Stimulated activated CD8-positive, alpha-beta memory T cell treated with anti-CD3 and anti-CD28 coated beads, Interleukin-4, amount 100 ng/mL, for 1 hour (primary cell): Measurements from ENCODE around the gene ATXN10.
"Not testable (repeated sequence)": the region's sequence is repeated elsewhere in the genome, so short reads cannot be mapped to it uniquely, and the experiment has no call there.

Source experiments
- DNase-seq, 2 donors: peaks; one replicate each; pipeline ENCODE4 v3.0.0-alpha.2; 2020; ENCODE audit warnings: low read depth in 2 of 2, low spot score in 1 of 2

The ATXN10 gene

DNA sequence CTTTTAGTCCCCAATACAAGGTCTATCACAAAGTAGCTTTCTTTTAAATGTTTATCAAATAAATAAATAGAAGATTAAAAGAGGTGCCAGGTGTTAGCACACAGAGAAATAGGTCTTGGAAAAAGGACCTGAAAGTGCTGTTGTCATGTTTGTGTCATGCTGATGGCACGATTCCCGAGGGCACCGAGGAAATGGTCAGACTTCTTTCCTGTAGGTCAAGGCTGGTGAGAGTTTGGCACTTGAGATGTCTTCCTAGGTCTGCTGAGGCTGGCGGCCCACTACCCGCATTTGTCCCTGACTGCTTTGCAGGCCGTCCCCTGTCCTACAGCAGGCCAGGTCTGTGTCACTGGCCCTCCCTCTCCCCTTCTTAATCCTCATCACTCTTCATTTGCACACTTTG lies 112.1 kb downstream of the ATXN10 start:
- no peak for DNase-seq

DNA sequence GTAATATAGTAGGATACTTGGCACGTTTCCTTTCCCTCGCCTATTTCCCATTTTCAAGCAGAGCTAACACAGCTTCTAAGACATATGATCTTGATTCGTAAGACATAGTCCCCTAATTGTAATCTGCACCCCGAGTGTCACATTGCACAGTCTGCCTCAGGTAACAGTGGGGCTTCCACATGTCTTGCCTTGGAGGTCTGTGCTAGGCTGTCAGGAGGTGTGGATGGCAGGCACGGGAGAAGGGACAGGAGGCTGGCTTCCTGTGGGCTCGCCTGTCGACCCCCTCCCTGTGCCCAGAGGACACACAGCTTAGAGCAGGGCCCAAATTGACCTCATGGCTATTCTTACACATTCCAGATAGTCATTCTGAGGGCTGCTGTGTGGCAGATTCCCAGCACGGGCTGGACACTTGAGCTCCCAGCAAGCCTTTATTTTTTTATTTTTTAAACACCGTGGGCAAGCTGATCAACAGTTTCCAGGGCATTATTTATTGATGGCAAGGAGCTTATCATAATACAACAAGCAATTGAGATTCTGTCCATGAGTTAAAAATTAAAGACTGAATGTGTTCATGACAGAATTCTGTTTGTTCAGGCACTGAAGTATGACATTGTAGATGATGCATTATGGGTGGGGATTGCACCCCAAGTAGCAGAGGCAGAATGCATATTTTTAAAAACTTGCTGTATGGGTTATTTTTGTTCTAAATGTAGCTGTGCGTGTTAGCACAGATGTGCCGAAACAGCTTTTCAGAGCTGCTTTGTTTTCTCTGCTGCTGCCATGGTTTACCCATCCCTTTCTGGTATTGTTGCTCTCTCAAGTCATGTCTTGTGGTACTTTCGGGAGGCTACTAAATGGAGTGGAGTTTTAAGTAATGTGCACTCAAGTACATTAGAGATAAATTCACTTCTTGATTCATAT lies 113.0 kb downstream of the ATXN10 start:
- no peak for DNase-seq

DNA sequence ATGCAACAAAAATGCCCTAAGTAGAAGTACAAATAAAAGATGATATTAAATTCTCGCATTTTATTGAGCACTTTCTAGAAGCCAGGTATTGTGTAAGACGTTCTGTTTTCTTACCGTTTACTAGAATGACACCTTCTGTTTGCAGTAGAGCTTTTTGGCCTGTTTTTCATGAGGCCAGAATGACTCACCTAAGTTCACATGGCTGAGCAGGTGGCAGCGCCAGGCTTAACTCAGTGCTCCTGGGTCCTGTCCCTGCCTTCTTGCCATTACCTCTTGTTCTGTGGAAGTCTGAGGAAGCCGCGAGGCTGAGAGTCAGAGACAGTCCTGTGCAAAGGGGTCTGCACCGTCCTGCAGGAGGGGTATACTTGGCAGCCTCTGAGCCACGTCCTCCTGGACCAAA lies 113.8 kb downstream of the ATXN10 start:
- no peak for DNase-seq

DNA sequence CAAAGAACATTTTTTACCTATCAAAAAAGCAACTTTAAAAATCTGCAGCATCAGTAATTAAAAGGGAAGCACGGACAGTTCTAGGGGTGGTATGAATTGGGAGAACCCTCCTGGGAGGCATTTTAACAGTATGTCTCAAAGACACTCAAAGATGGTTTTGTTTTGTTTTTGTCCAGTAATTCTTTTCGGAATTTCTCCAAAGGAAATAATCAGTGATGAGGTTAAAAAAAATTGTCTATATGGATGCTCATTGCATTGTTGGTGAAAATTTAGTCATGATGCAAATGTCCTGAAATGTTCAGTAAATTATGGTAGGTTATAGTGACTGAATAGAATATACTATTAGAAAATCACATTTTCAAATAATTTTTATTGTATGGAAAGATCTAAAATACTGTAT lies 115.1 kb downstream of the ATXN10 start:
- no peak for DNase-seq

DNA sequence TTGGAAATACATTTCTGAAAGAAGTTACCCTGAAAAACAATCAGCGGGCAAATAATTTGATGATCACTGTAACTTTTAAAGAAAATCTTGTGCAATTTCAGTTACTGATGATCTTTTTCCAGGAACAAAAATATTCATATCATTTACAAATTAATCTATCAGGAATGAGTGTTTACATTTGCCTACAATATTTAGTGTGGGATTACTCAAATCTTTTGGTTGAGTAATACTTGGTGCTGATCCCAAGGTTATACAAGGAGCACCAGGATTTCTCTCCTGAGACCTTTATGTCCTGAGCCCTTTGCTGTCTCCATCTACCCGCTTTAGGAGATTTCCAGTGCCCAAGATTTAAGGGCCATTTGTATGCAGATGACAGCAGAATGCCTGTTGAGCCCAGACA lies 116.1 kb downstream of the ATXN10 start:
- DNase-seq = no peak

DNA sequence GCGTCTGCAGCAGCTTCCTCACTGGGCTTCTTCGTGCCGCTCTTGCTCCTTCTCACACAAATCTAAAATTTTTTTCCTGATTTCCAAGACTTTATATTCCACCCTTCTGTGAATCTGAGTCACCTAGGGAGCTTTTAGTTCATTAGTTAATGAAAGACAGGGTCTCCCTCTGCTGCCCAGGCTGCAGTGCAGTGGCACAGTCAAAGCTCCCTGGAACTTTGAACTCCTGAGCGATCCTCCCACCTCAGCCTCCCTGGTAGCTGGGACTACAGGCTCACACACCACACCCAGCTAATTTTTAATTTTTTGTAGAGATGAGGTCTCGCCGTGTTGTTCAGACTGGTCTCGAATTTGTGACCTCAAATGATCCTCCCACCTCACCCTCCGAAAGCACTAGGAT lies 116.9 kb downstream of the ATXN10 start:
- no peak for DNase-seq

DNA sequence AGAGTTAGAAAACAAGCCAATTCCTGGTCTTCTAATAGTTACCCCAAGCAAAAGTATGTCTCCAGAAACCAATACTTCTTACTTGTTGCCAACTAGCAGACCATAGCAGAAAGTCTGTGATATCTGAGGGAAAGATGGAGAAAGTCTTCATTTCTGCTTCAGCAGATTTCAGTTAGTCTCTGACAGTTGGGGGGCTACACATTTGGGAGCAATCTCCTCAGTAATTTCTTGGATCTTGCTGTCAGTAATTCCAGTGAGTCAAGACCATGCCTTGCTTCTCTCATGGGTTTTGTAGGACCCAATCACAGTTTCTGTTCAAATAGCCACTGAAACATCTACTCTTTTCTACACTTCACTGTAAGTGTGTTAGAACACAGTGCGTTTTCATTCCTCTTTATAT lies 118.8 kb downstream of the ATXN10 start:
- no peak for DNase-seq

DNA sequence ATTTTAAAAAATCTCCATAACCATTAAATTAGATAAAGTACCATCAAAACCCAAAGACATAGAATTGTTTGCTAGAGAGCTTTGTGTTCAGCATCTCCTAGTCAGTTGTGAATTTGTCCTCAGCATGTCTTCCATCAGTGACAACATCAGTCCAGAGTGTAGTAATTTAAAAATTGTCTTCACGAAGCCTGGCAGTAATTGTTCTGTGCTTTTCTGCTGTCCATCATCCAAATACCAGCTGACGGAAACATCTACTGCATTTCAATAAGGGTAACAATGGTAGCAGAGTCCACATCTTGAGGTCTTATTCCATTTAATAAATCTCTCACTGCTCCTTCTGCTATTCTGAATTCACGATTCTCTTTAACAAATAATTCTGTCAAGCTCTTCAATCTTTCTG lies 121.5 kb downstream of the ATXN10 start:
- no peak for DNase-seq

DNA sequence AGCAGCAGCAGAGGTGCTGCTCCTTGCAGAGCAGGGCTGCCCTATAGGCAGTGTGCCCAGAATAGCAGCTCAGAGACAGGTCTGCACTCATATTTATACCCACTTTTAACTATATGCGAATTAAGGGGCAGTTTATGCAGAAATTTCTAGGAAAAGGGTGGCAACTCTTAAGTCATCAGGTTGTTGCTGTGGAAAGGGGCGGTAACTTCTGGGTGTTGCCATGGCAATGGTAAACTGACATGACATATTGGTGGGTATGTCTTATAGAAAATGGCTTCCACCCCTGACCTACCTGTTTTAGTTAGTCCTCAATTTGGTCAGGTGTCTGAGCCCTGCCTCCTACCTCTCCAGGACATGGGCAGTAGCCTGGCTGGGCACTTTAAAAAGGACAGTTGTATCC lies 122.3 kb downstream of the ATXN10 start:
- DNase-seq = no peak

DNA sequence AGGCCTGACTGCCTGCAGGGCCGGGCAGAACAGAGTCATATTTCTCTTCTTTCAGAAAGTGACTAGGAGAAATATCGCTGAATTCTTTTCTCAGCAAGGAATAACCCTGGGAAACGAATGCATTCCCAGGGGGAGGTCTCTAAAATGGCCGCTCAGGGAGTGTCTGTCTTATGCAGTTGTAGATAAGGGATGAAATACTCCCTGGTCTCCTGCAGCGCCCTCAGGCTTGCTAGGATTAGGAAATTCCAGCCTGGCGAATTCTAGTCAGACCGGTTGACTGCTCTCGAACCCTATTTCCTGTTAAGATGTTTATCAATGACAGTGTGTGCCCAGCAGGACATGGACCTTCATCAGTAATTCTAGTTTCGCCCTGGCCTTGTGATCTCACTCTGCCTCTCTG lies 124.4 kb downstream of the ATXN10 start:
- not testable (repeated sequence) for DNase-seq

DNA sequence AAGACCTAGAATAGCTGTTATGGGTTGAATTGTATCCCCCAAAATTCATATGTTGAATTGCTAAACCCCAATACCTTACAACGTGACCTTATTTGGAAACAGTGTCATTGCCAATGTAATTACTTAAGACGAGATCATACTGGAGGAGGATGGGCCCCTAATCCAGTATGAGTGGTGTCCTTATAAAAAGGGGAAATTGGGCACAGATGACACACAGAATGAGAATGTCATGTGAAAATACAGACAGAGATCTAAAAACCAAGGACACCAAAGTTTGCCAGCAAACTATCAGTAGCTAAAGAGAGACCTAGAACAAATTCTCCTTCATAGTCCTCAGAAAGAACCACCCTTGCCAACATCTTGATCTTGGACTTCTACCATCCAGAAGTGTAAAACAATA lies 127.7 kb downstream of the ATXN10 start:
- no peak for DNase-seq

DNA sequence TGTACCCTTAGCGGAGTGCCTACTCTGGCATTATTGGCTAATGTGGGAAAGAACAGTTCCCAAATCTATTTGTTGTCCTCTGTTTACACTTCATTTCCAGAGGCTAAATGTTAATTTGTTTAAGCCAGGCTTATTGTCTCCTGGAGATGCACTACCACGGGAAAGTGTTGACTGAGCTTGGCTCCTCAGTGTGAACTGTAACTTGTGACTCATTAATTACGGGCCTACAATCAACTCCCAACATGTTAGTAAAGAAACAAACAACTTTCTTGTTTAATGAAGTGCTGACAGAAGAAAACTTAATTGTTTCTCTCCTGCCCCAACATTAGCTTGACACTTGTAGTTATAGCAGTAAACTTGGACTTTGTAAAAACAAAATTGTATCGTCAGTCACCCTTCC lies 130.4 kb downstream of the ATXN10 start:
- no peak for DNase-seq

DNA sequence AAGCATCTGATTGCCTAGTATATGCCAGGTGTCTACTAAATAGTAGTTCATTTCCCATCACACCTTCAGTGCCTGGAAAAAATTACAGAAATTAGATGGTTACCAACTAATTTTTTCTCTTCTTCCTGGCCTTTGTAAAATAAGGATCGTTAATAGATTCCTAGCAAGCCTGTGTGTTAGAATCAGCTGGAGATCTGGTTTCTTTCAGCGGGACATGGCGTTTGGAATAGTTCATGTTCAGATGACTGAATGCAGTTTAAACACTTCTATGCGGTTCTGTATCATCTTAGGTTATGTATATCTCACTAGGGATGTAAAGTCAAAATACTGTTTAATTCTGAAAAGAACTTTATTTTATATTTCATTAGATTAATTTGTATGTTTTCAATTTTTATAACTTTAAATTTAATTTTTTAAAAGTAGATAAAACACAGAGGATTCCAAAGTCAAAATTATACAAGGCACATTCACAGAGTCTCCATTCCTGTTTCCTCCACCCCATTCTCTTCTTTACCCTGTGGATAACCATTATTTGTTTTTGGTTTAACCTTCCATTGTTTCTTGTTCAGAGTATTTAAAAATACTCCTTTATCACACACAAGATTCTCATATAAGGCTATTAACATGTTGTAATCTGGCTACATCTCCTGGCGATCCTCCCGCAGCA lies 132.8 kb downstream of the ATXN10 start:
- no peak for DNase-seq

DNA sequence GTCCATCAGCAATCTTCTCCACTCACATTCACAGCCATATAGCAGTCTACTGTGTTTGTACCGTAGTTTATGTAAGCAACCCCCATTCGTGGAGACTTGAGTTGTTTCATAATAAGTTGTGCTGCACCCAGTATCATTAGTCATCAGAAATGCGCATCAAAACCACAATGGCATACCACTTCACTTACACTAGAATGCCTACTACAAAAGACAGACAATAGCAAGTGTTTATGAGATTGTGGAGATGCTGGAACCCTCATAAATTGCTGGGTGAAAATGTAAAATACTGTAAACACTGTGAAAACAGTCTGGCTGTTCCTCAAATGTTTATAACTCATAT lies 133.3 kb downstream of the ATXN10 start:
- DNase-seq = no peak

DNA sequence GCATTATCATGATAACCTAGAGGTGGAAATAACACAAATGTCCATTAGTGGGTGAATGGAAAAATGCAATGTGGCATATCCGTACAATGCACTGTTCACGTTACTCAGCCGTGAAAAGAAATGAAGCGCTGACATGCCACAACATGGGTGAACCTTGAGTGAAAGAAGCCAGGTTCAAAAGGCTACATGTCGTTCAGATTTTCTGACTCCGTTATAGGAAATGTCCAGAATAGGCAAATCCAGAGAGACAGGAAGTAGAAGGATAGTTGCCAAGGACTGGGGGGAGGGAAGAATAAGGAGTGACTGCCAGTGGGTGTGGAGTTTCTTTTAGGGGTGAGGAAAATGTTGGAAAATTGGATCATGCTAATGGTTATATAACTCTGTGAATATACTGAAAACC lies 133.8 kb downstream of the ATXN10 start:
- no peak for DNase-seq

DNA sequence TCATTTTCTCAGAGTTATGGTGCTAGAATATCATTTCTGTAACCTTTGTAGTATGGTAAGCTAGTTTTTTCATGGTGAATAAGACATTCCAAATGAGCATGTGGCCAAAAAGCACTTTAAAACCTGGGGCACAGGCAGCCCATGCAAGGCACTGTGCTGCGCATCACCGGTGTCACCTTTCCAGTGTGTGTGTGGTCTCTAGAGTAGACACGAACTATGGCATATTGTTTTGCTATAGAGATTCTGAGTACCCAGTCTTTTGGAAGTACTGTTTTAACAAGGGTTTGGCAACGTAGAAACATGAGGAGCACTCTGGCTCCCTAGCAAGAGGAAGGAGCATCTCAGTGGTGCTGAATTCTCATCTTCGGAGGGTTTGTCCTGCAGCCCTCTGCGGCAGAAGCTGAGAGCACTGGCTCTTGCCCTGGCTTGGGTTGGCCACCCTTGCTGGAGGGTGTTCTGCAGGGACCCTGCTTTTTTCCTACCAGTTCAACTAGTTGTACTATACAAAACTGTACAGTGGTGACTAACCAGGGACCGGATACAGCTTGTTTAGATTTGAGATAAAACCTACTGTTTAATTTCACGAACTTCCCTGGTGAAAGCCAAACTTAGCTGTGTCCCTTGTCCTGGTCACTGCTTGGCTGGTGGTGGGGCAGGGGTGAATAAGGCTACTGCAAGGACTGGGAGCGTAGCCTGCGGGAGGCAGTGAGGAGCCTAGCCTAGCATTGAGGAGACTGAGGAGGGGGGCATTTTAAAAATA lies 135.7 kb downstream of the ATXN10 start:
- DNase-seq = no peak

DNA sequence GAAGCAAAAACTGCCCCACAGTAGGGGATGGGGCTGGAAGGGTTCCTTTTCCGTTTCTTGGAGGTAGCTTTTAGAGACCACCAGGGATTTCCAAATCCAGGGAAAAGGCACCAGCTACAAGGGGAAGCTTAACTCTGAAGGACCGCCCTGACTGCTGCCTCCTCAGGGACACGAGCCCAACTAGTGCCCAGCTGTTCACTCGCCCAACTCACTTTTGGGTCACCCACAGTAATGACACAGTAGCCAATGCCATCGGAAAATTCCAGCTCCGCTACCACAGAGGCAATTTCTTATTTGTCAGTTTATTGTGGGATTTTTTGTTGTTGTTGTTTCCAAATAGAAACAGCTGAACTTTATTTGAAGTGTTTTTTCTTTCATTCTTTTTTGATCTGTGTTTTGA lies 141.3 kb downstream of the ATXN10 start:
- DNase-seq = no peak

DNA sequence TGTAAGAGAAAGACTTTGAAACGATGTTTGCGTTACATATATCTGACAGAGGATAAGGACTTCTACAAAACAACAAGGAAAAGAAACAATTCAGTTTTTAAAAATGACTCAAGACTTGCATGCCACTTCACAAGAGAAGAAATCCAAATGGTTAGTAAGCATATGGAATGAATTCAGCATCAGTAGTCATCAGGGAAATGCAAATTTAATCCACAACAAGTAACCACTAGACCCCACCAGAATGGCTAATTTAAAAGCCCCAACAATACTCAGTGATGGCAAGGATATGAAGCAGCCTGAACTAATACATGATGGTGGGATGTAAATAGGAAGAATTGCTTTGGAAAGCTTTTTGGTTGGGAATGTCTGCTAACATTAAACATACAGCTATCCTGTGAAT lies 142.6 kb downstream of the ATXN10 start:
- DNase-seq = no peak

DNA sequence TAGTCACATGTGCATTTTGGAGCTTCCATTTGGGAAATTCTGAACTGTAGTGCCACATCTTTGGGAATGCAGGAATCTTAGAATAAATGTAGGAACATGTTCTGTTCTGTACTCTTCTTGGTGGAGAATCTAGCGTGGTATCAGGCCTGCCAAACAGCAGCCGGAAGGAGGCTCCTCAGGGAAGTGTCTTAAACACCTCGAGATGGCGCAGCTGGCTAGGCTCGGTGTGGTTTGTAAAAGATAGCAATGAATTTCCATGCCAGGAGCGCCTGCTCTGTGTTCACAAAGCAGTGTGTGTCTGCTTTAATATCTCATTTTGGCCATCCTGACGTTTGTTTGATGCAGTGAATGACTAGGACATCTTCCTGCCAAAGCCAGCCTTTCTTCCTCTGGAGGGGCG lies 145.1 kb downstream of the ATXN10 start:
- no peak for DNase-seq

DNA sequence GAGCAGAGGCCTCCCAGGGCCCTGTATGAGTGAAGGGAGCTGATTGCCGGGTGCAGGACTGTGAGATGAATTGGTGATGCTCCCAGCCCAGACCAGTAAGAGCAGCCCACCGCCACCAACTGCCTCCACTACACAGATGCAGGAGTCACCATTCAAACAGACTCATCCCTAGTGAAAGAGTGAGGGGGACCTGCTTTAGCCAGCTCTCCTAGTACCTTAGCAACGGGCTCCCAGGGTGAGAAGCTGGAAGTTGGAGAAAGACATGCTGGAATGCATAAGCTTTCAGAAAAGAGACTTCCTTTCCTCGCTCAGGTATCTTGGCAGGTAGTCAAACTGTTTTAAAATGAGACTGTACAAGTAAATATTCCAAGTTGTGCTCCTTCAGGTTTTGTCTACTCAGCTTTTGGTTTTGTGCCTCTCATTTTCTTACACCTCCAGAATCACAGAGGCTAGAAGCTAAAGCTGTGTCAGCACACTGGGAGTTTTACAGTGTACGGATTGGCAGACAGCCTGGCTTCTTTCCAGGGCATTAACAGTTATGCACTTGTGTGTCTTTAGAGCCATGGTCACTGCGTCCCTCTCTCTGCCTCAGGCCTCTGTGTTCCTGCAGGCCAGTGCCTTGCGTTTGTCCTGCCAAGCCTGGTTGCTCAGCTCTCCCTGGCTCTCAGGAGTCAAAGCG lies 146.2 kb downstream of the ATXN10 start:
- DNase-seq = no peak

DNA sequence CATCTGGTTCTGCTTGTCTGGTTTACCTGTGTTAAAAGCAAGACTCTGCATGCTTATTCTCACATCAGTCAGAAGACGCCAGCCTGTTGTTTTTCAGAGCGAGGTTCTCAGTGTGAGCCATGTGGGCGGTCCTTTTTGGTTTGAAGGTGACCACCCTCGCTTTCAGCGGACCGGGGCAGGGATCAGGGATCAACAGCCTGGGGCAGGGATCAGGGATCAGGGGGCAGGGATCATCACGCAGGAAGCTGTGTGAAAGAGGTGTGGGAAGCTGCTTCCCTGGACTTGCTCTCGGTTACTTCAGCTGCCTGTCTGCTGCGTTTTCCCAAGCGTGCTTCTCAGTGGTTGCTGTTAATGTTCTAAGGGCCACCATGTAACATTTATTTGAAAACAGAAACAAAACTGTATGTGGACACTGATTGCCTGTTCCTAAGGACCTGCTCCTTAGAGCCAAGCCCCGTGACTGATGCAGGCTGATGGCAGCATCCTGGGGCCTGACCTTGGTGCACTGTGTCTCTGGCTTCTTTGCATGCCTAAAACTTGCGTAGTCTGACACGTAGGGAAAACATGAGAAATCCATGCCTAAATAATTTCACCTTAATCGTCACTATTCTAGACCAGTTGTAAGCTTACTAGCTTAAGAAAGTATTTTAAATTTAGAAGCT lies 146.9 kb downstream of the ATXN10 start:
- no peak for DNase-seq
